HG03354 (cell line): Measurements from ENCODE around the gene APC.
"Not testable (repeated sequence)": the region's sequence is repeated elsewhere in the genome, so short reads cannot be mapped to it uniquely, and the experiment has no call there.

Experiments
- ATAC-seq: cut with Tn5 transposase; IDR thresholded peaks from one replicate; pipeline ENCODE4 v1.9.1; 2021; ENCODE audit warnings: mild to moderate bottlenecking; ENCODE audit not compliant: unreplicated experiment, poor library complexity, severe bottlenecking

The APC gene

GRCh38 chr5:112883192-112883591 is 145.5 kb downstream of the APC start:
- ATAC-seq: no peak

GRCh38 chr5:112885001-112885400 is 147.3 kb downstream of the APC start:
- ATAC-seq: no peak

GRCh38 chr5:112886975-112887374 is 149.3 kb downstream of the APC start:
- ATAC-seq: no peak

- ATAC-seq: not testable (repeated sequence)
Measured at GRCh38 chr5:112892066-112892465, 154.4 kb downstream of the APC start.

- ATAC-seq: no peak
Measured at GRCh38 chr5:112892776-112893175, 155.1 kb downstream of the APC start.

- no peak for ATAC-seq
Measured at GRCh38 chr5:112895682-112896081, 158.0 kb downstream of the APC start.
